Measurements from ENCODE around the gene RAPSN.

DNA sequence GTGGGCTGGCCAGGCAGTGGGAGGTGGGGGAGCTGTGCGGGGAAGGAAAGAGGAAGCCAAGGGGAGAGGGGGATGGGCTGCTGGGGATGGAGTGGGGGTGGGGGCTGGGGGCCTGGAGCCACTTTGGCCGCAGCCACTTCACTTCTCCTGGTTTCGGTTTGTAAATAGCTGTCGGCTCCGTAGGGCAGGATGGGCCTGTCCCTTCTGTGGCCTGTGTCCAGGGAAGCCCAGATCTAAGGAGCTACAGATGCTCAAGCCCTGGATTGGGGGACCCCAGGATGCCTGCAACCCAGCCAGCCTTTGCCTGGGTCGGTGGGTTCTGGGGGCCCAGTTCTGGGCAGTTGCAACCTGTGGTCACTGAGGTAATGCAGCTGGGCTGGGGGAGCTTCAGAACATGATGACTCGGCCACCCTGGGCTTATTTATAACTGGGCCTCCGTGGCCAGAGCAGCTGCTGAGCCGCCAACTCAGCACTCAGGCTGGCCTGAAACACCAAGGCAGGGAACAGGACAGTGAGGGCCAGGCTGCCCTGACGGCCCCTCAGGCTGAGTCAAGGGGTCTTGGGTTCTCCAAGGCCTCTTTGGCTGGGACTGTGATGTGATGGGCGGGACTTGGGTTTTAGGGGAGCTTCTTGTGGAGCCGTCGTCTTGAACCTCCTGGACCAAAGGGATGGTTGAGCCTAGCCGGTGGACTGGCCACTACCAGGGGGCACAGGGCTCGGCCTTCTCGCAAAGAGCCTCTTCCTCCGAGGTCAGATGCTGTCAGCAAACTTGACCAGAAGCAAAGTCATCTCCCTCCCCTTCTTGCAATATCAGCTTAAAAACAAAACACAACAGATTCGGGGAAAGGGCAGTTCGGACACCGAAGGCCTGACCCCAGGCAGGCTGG lies 55.5 kb downstream of the RAPSN start:
- TF ChIP-seq EZH2 (IDR thresholded peaks at IDR 0.05): no peak
- TF ChIP-seq POLR2AphosphoS5 (IDR thresholded peaks at IDR 0.05; ENCODE audit: borderline replicate concordance, low read depth, low read length): no peak
- TF ChIP-seq FOXP2 (optimal IDR thresholded peaks at IDR 0.05; ENCODE audit: control extremely low read depth, extremely low read length, insufficient read depth): no peak
